A673 (cell line): ENCODE results near the gene TOR1A.

Experiments used
- EZH2 ChIP-seq: fragments of 200-600 bp; sonication (generic); IDR thresholded peaks from 2 replicates; pipeline ENCODE4 v1.6.1; 2017; ENCODE audit warnings: borderline replicate concordance, low read depth, mild to moderate bottlenecking, mixed read lengths, antibody characterized with exemption, low read length; ENCODE audit not compliant: poor library complexity, severe bottlenecking
- TF ChIP-seq, protein P1 (sequence below): fragments of 300-800, 200-600 bp; sonication (generic); conservative IDR thresholded peaks from 2 replicates; pipeline ENCODE4 v1.5.1; 2017; ENCODE audit warnings: low read depth, mild to moderate bottlenecking, antibody characterized with exemption, low read length, moderate library complexity, mixed read lengths

DNA sequence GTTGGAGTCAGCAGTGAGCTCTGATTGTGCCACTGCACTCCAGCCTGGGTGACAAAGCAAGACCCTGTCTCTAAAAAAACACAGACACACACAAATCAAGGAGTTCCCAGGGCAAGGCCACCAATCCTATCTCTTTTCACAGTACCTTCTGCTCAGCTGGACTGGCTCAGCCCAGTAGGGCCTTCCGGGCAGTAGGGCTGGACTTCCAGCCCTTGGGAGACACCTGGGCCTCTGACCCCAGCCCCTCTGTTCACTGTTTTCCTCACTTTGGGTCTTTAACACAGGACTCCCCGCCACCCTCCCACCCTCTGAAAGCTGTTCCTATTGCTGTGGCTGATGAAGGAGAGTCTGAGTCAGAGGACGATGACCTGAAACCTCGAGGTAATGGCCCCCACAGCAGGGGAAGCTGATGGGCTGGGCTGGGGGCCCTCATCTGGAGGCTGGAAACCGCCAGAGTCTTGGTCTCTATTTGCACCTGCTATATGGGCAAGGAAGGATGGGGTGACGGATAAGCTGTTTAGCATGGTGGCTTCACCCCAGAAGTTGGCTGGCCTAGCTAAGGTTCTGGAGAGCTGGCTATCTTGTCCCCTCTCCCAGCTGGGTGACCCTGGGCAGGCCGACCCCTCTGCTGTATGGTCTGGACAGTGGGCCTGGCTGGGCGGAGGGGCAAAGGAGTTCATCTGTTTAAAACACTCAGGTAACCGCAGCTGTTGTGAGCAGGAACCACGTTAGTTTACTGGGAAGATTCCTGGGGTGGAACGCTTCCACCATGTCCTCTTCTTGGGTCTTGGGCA, 36.9 kb upstream of the TOR1A start:
- TF ChIP-seq, protein P1, sequence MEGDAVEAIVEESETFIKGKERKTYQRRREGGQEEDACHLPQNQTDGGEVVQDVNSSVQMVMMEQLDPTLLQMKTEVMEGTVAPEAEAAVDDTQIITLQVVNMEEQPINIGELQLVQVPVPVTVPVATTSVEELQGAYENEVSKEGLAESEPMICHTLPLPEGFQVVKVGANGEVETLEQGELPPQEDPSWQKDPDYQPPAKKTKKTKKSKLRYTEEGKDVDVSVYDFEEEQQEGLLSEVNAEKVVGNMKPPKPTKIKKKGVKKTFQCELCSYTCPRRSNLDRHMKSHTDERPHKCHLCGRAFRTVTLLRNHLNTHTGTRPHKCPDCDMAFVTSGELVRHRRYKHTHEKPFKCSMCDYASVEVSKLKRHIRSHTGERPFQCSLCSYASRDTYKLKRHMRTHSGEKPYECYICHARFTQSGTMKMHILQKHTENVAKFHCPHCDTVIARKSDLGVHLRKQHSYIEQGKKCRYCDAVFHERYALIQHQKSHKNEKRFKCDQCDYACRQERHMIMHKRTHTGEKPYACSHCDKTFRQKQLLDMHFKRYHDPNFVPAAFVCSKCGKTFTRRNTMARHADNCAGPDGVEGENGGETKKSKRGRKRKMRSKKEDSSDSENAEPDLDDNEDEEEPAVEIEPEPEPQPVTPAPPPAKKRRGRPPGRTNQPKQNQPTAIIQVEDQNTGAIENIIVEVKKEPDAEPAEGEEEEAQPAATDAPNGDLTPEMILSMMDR: no peak
- TF ChIP-seq EZH2: no peak
